T47D (cell line): Measurements from ENCODE around the gene RABEP1.

ENCODE experiments used
- DNase-seq, 2 experiments: peaks; one replicate each; pipeline versions ENCODE4 v3.0.0 to v3.0.0-alpha.2; 2011 to 2012; ENCODE audit warnings: low read depth in 1 of 2, low spot score in 1 of 2
- JUND ChIP-seq: IDR thresholded peaks from 2 replicates; pipeline ENCODE4 v1.6.1; 2012; ENCODE audit warnings: low read depth
- in situ Hi-C: cut with HindIII; loops from 2 replicates; pipeline ENCODE4 v1.10.0; 2016; ENCODE audit warnings: low sequenced_read_pairs, low pct_unique_long_range_greater_than_20kb

The RABEP1 gene

GRCh38 chr17:5254414-5254813 lies 27.7 kb upstream of the RABEP1 start:
- TF ChIP-seq JUND = no peak
- no peak for DNase-seq
- in situ Hi-C loops = no loop called here

DNA sequence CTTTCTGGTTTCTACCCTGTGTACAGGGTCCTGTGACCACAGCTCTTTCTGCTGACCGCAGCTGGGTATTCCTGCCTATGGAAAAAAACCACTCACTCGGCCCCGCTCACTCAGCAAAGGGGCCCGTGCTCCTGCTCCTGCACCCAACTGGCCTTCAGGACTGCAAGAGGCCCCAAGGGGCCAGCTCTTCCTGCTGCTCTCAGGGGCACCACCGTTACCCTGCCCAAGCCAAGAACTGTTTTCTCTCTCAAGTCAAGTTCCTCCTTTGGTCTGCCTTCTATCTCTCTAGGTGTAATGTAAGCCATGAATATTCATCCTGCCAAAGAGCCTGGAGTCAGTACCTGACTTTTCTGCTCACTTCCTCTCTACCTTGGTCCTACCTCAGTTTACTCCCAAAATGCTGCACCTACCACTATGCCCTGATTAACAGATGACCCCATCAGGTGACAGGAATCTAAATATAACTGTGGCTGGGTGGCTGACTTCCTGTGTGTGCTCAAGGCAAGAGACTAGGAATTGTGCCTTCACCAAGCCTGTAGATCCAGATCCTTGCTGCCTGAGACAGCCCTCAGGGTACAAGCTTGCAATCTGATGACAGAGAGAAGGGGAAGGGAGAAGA lies 27.1 kb upstream of the RABEP1 start:
- peak; percentile 74 for TF ChIP-seq JUND
- in situ Hi-C loops = no loop called here
- DNase-seq = peak in 1 of 2 experiments; percentile 98

GRCh38 chr17:5257124-5257523 lies 25.0 kb upstream of the RABEP1 start:
- in situ Hi-C loops = no loop called here
- TF ChIP-seq JUND = no peak
- DNase-seq = no peak

DNA sequence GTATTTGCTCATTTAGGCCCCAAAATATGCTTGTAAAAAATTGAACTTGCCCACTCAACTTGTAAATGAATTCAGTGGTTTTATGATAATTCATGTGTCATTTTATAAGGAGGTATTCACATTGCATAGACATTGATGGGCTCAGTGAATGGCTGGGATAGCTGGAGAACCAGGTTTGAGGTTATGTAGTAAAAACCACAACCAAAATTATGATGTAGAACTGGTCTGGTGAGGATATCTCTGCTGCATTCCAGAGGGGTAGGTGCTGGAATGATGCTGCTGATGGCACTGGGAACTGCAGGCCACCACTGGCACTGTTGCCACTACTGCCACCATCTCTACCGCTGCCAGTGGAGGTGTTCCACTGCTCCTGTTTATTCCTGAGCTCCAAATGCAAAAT lies 21.5 kb upstream of the RABEP1 start:
- in situ Hi-C loops = no loop called here
- TF ChIP-seq JUND = no peak
- DNase-seq = peak in 1 of 2 experiments; percentile 94

GRCh38 chr17:5262416-5262991 lies 19.6 kb upstream of the RABEP1 start:
- peak in 1 of 2 experiments; percentile 91 for DNase-seq
- 0 out of 2 replicates have a peak, but pooled peaks have one; percentile 30 for TF ChIP-seq JUND
- in situ Hi-C loops = no loop called here

DNA sequence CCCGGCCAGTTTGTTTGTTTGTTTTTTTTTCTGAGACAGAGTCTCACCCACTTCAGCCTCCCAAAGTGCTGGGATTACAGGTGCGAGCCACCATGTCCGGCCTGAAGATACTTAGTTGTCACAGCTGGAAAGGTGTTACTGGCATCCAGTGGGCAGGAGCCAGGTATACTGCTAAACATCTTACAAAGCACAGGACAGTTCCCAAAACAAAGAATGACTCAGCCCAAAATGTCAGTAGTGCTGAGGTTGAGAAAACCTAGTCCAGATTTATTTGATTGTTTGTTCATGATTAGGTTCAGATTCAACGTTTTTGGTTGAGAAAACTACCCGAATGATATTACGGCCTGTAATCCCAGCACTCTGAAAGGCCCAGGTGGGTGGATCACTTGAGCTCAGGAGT lies 18.6 kb upstream of the RABEP1 start:
- TF ChIP-seq JUND = no peak
- in situ Hi-C loops = no loop called here

DNA sequence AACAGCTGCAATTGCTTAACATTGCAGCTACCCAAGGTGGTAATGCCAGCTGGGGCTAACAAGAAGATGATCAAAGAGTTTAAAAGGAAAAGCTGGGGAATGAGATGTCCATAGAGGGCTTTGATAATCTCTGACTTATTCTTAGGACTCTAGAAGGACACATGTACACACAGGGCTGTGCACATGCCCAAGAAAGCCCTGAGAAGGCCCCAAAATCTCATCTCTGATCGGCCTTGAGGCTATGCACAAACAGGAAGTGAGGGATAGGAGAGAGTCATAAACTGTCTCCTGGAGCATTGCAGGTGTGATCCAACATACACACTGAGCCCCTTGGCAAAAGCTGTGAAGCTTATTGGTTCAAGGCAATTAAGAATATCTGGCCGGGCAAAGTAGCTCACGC lies 17.2 kb upstream of the RABEP1 start:
- in situ Hi-C loops = no loop called here
- TF ChIP-seq JUND = peak; percentile 52; the same call in 1 of the 2 replicates

More for the DNA sequence above, 18.6 kb upstream of the RABEP1 start:
- DNase-seq = peak in 1 of 2 experiments; percentile 76

DNA sequence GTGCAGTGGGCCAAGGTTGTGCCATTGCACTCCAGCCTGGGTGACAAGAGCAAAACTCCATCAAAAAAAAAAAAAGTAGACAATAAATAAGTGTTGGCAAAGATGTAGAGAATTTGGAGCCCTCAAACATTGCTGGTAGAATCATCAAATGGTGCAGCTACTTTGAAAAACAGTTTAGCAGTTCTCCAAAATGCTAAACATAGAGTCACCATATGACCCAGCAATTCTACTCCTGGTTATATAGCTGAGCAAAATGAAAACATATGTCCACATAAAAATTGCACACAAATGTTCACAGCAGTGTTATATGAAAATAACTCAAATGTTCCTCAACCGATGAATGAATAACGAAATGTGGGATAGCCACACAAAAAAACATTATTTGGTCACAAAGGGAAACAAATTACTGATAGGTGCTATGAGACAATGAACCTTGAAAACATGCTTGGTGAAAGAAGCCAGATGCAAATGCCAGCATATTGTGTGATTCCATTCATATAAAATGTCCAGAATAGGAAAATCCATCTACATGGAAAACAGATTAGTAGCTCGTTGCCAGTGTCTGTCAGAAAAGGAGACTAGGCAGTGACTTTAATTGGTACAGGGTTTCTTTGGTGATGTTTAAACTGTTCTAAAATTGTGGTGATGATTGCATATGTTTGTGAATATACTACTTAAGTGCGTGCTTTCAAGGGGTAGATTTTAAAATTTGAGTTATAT lies 12.7 kb upstream of the RABEP1 start:
- DNase-seq = no peak
- in situ Hi-C loops = no loop called here
- TF ChIP-seq JUND = no peak

More for the DNA sequence above, 17.2 kb upstream of the RABEP1 start:
- peak in 1 of 2 experiments; percentile 97 for DNase-seq

- in situ Hi-C loops = no loop called here
- DNase-seq = no peak
- TF ChIP-seq JUND = no peak
Measured at GRCh38 chr17:5272322-5272721, 9.8 kb upstream of the RABEP1 start.

DNA sequence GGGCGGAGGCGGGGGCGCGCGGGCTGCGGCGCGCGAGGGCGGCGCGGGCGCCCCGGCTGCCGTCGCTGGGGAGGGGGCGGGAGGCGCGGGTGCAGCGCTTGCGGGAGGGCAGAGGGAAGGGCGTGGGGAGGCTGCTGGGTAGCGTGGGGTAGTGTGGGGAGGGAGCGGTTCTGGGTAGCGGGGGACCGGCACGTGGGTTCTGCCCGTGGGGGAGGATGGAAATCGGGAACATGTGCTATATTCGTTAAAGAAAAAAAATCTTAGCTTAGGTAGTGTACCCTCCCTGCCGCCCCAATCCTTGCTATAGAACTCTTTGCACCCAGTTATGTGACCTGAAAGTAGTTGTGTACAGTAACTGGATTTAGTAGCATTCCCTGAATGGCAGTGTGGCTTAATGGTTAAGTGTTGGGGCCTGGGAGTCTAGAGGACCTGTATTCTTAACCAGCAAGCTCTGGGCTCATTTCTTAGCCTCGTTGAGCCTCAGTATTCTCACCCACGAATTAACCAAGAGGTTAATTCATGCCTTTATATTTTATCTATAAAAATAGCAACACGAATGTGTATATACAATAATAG lies 646 bp downstream of the RABEP1 start:
- no peak for DNase-seq
- in situ Hi-C loops = no loop called here
- TF ChIP-seq JUND = no peak

DNA sequence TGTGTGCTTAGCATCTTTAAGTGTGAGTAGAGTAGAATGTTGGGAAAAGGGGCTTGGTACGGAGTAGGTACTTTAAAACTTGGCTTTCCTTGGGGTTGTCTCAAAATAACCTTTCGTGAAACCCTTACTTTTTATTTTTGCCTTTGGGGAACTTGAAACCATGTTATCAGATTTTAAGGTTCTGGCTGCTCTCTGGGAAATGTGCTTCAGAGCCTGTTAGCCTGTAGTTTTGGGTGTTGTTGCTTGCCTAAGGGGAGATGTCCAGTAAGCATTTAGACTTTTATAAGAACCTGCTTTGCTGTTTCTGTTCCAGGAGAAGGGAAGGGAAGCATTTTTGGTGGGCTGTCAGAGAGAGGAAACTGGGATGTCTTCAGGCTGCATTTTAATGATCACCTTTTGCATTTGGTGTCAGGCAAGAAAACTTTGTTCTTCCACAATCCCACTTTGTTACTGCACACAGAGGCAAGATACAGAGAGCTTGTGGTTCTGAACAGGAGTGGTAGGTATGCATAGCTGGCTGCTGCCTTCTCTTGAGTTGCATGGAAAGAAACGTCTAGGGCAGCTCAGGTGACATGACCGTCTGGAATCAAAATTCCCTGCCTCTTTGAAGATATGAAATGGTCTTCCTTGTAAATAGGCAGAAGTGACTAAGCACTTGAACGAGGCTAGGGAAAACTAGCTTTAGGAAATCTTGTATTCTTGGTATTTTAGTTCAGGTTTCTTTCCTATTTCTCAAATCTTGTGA lies 1.7 kb downstream of the RABEP1 start:
- in situ Hi-C loops = no loop called here
- DNase-seq = peak in 1 of 2 experiments; percentile 63
- TF ChIP-seq JUND = no peak

DNA sequence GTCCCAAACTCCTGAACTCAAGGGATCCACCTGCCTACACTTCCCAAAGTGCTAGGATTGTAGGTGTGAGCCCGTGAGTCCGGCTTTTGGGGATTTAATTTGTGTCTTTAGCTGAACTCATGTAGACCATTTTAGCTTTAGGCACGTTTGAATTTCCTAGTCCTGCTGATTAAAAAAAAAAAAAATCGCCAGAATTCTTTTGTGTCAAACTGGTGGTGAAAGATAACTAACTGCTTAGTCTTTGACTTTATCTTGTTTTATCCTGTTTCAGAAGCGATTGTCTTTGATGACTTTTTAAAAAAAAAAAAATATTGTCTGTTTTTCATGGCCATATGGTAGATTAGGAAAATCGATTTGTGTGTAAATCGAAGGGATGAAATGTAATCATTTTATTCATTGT lies 2.6 kb downstream of the RABEP1 start:
- DNase-seq = no peak
- in situ Hi-C loops = no loop called here
- TF ChIP-seq JUND = no peak
